NB4 (cell line): Measurements from ENCODE around the gene RAB34.

Experiments
- CTCF ChIP-seq: IDR thresholded peaks from one replicate; pipeline ENCODE4 v1.5.1; 2012; ENCODE audit warnings: low read depth, low read length
- MAX ChIP-seq: IDR thresholded peaks from 2 replicates; pipeline ENCODE4 v1.6.1; 2011; ENCODE audit warnings: low read depth, low read length

GRCh38 chr17:28738680-28739384, 21.2 kb upstream of the RAB34 start:
- TF ChIP-seq CTCF, result no peak
- TF ChIP-seq MAX, result no peak
